ENCODE data around the gene MTF1.

The MTF1 gene

DNA sequence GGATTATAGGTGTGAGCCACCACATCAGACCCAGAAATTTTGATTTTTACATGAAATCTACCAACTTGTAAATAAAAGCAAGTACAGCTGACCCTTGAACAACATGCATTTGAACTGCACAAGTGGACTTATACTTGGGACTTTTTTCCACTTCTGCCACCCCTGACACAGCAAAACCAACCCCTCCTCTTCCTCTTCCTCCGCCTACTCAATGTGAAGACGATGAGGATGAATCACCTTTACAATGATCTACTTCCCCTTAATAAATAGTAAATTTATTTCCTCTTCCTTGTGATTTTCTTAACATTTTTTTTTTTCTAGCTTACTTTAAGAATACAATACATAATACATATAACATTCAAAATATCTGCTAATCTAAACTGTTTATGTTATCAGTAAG, 33.9 kb downstream of the MTF1 start:
- no peak for DNase-seq

GRCh38 chr1:37824001-37824400, 35.4 kb downstream of the MTF1 start:
- no peak for DNase-seq

GRCh38 chr1:37822906-37823815, 36.2 kb downstream of the MTF1 start:
- DNase-seq: no peak

- no peak for DNase-seq
Observed at GRCh38 chr1:37821481-37821880, 37.9 kb downstream of the MTF1 start.

- DNase-seq: no peak
Observed at GRCh38 chr1:37817481-37817880, 41.9 kb downstream of the MTF1 start.

- no peak for DNase-seq
Observed at GRCh38 chr1:37814252-37814651, 45.1 kb downstream of the MTF1 start.

- no peak for DNase-seq
Observed at GRCh38 chr1:37813529-37814145, 45.8 kb downstream of the MTF1 start.

DNA sequence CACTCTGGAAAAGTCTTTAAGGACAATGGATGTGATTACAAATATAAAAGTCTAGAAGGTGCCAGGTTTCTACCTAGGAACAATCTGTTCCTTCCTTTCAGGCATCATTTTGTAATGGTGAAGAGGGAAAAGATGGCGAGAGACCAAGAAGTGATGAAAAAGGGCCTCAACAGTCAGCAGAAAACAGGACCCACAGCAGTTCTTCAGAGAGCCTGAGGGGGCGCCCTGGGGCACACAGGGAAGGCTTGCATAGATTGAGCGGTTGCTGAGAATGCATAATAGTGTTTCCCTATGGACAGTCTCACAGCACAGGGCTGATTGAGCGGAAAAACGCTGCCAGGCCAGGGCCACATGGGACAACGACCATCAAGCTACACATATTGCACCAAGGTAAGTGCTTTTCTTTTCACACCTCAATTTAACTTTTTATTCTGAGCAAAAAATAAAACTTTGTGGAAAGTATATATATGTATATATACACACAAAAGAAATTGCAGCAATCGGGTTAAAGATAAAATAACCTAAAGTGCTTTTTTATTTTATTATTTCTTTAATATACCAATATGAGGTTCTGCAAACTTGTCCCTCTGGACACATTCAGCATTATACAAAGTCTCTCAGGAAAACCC, 48.3 kb downstream of the MTF1 start:
- peak; percentile 25 for DNase-seq

DNA sequence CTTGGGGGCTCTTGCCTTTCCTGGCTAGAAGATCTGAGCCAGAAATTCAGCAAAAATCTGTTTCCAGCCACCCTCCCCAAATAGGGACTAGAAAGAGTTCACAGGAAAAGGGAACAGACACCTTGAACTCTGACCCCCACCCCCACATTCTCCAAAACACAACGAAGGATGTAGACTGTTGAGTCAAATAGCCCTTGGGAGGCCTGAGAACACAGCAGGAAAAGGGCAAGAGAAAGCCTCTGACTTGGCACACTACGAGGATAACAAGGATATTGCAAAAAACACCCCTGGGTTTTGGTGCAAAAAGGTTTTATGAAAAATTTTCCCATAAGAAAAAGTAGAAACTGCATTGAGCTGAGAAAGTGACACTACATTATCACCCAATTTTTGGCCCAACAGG, 49.5 kb downstream of the MTF1 start:
- no peak for DNase-seq

- no peak for DNase-seq
Observed at GRCh38 chr1:37808369-37809319, 50.7 kb downstream of the MTF1 start.

DNA sequence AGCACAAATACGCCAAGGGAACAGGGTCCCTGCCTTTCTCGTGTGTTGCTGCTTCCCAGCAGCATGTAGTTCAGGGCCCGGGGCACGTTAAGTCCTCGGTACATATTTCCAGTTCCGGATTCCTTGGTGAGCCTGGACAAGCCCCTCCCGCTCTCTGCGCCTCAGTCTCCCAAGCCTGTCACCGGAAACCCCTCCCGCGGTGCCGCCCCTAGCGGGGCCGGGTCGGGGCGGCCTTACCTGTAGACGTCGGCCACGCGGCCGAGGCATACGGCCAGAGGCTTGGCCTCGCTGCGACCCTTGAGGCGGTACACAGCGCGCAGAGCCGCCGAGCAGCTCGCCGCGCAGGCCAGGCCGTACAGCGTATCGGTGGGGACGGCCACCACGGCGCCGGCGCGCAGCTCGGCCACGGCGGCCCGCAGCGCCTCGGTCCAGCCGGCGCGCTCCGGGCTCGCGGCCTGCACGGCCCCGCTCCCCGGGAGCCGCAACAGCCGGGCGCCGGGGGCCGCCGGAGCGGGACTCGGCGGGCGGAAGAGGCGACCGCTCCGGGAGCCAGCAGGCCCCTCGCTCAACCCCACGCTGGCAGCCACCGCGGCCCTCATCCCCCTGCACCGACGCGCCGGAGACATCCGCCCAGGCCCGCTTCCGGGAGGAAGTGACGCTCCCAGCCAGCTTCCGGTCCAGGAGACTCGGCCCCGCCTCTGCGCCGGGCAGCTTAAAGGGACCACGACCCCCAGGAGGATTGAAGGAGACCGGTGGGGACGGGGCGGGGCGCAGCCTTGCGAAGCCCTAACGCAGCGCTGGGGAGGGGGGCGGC, 51.6 kb downstream of the MTF1 start, which contains the start of the genes C1orf122 and YRDC:
TSS of gene C1orf122 (plus strand) at position 236 of the 814 bp plus-strand sequence. CDS start 615 bp downstream, outside the sequence.
TSS of gene YRDC (minus strand) at position 654 of the 814 bp plus-strand sequence. CDS start at position 626, 28 bp downstream.
- peak; percentile 67 for DNase-seq

DNA sequence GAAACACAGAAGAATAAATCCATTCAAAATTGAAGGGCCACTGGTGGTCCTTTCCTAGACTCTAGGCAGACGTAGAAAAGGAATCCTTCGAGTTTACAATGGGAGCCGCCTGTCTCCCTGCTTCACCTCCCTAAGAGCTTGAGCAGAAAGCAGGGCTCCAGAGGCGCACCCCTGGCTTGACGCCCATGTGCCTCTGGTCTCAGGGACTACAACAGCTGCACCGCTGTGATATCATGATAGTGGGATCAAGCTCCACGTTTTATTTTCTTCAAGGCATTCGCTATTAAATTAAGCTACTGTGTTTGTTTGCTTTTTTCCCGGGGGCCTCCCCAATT, 52.2 kb downstream of the MTF1 start:
- DNase-seq: no peak

GRCh38 chr1:37802439-37802838, 57.0 kb downstream of the MTF1 start:
- DNase-seq: no peak

DNA sequence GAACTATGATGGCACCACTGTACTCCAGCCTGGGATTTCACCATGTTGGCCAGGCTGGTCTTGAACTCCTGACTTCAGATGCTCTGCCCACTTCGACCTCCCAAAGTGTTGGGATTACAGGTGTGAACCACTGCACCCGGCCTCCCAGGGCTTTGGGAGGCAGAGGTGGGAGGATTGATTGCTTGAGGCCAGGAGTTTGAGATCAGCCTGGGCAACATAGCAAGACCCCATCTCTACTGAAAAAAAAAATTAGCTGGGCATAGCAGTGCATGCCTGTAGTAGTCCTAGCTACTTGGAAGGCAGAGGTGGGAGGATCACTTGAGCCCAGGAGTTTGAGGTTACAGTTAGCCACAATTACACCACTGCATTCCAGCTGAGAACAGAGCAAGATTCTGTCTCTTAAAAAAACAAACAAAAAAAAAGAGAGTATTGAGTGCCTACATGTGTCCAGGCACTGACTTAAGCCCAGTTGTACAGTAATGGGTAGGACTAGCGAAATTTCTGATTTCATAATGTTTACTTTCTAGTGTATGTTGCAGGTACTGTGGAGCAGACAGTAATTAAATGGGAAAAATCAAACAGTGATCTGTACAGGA, 61.5 kb downstream of the MTF1 start:
- no peak for DNase-seq

GRCh38 chr1:37795340-37796125, 63.9 kb downstream of the MTF1 start:
- DNase-seq: no peak

- DNase-seq: no peak
Observed at GRCh38 chr1:37794372-37795339, 64.7 kb downstream of the MTF1 start.

- peak; percentile 6 for DNase-seq
Observed at GRCh38 chr1:37793773-37794371, 65.5 kb downstream of the MTF1 start, which contains the start of gene MANEAL. MANEAL (plus strand) TSS chr1:37793847; CDS start chr1:37794183, 336 bp downstream.

DNA sequence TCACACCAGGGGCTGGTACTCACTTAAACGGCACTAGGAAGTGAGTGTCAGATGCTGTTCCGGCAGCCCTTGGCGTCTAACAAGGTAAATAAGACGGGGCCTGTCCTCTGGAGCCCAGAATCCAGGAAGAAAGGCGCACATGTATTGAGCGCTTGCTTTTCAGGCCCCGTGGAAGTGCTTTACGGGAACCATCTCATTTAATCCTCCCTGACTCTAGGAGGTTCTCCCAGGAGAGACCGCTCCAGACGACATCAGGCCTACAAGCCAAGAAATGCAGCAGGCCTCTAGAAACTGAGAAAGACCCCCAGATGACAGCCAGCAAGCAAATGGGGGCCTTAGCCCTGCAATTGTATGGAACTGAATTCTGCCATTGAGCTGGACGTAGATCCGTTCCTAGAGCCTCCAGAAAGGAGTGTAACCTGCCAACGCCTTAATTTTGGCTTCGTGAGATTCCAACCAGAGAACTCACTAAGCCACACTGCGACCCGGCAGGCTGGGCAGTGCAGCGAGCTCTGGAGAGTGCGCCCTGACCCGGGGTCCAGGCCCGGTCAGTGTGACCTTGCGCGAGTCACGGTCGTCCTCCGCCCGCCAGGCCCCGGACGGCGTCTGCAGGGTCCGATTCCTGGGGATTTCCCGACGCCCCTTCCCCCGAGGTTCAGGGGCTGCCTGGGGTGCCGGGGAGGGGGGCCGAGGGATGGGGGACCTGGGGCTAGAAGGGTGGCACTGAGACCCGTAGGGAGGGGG, 66.3 kb downstream of the MTF1 start:
- DNase-seq: no peak

All from GF-D8 (cell line).